Superior temporal gyrus (tissue), 1 donor: ENCODE data around the gene NAGK.

ENCODE experiments used
- DNase-seq: peaks from one replicate; pipeline ENCODE4 v3.0.0-alpha.2; 2016; ENCODE audit errors: extremely low spot score

NAGK gene

DNA sequence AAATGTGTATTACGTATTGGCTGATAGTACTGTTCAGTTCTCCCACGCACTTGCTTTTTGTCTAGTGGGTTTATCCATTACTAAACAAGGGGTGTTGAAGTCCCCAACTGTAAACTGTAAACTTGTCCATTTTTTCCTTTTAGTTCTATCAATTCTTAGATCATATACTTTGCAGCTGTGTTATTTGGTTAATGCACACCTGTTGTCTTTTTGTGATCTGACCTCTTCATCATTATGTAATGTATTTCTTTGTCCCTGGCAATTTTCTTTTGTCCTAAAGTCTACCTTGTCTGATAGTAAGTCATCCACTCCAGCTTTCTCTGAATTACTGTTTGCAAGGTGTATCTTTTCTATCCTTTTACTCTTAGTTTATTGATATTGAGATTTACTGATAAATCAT, 39.6 kb downstream of the NAGK start:
- DNase-seq = no peak

DNA sequence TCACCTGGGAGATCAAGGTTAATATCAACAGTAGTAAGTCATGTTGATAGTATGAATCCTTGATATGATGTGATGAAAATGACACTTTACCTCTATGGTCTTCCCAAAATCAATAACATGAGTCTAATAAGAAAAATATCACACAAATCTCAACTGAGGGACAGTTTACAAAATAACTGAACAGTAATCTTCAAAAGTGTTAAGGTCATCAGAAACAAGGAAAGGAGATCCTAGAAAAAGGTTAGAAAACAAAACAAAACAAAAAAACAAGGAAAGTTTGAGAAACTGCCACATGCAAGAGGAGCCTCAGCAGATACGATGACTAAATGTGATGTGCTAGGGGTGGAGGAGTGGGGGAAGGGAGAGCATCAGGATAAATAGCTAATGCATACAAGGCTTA, 45.4 kb downstream of the NAGK start:
- DNase-seq = no peak

DNA sequence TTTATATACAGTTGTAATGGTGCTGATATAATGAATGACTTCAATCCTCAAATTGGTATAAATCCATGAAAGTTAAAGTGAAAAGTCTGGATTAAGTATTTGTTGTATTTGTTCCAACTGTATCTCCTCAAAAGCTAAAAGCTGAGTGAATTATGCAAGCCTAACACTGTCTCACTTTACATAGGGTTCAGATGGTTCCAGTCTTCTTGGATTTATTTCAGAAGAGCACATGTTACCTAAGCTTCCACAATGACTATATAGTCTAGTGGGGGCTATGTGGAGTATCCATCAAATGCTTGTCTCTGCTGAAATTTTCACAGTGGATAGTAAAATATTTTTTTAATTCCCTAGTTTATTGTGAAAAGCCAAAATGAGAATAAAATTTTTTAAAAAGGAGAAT, 48.6 kb downstream of the NAGK start:
- no peak for DNase-seq

DNA sequence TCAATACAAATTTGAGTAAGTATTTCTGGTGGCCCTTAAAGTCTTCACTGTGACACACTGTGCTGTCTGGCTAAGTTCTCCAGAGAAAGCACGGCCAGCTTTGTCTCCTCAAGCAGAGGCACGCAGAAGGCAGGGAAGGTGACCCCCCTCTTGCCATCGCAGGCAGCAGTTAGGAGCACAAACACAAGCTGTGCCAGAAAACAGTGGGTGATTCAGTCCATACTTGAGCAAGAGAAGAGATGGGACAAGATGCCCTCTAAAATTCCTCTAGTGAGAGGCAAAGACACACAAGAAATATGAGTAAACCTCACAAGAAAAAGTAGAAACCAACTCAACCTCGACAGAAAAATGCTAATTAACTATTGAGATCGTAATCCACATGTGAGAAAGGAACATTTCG, 51.7 kb downstream of the NAGK start:
- DNase-seq = no peak

DNA sequence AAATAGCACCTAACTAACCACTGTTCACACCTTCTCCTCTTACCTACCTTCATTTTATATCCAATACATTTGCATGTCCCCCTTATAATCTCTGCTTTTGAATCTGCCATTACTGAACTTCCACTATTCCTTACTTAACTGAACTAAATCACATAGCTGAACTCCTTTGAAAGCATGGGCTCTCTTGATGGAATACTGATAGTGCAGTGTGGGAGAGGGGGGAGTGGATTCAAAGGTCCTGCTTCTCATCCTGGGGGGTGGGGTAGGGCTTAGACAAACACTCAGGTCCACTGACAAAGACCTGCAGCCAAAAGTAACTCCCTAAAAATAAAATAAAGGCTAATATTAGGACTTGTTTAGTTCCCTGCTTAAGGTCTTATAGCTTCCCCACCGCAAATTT, 53.0 kb downstream of the NAGK start:
- DNase-seq = no peak

DNA sequence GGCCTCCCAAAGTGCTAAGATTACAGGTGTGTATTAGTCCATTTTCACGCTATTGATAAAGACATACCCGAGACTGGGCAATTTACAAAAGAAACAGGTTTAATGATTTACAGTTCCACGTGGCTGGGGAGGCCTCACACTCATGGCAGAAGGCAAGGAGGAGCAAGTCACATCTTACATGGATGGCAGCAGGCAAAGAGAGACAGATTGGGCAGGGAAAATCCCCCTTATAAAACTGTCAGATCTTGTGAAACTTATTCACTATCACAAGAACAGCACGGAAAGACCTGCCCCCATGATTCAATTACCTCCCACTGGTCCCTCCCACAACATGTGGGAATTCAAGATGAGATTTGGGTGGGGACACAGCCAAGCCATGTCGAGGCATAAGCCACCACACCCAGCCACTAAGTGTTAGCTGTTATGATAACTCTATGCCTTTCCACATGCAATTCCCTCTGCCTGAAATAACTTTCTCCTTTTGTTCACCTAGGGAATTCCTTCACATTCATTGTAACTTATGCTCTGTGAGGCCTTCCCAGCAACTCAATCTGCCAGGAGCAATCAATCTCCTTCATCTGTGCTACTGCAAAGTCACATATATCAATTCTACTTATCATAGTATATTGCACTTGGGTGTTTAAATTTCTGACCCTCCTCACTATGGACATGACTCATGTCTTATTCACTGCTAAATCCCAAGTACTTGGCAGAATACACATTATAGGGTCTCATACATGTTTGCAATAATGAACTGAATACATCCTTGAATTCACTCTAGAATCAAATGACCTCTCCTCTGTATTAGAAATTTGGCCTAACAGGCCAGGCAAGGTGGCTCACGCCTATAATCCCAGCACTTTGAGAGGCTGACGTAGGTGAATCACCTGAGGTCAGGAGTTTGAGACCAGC, 54.2 kb downstream of the NAGK start:
- DNase-seq = no peak

DNA sequence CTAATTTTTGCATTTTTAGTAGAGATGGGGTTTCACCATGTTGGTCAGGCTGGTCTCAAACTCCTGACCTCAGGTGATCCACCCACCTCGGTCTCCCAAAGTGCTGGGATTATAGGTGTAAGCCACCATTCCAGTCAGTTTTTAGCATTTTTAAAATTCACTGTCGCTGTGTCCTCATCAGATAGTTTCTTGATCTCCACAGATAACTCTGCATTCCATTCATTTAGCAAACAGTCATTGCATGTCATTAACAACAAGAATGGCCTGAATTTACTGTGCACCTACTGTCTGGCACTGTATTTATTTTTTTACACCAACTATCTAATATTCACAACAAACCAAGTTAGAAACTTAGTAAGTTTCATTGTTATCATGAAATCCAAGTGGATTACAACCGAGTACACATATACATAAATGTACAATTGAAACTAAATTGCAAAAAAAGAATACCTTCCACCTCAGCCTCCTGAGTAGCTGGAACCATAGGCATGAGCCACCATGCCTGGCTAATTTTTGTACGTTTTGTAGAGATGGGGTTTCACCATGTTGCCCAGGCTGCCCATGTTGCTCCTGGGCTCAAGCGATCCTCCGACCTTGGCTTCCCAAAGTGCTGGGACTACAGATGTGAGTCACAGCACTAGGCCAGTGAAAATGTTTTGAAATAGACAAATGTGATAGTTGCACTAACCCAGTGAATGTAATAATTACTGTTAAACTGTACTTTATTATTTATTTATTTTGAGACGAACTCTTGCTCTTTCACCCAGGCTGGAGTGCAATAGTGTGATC, 57.3 kb downstream of the NAGK start:
- DNase-seq = no peak

DNA sequence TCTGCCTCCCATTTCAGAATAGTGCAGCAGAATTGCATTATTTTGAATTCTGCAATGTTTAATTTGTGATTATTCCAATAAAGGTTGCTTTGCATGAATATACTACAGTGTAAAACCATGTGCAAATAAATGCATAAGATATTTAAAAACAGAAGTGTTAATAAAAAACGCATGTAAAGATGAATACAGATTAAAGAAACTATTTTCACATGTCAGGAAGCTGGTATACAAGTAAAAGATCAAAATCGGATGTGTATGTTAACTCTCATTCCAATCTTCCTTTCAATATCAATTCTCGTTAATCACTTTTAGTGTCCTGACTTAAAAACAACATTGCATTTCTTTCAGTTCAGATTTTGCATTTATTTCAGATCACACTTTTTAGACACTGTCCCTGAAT, 58.5 kb downstream of the NAGK start:
- DNase-seq = no peak
